HG03097 (cell line): ENCODE measurements around the gene VMAC.

ENCODE experiments used
- ATAC-seq: cut with Tn5 transposase; IDR thresholded peaks from one replicate; pipeline ENCODE4 v1.9.1; 2021; ENCODE audit not compliant: unreplicated experiment, low FRiP score

The VMAC gene

GRCh38 chr19:5903056-5903623 lies 1.5 kb upstream of the VMAC start:
- ATAC-seq = no peak

GRCh38 chr19:5903624-5904351 lies 884 bp upstream of the VMAC start, which contains the start of gene NDUFA11:
NDUFA11 (minus strand) TSS chr19:5903790; CDS start chr19:5903708, 82 bp downstream.
- ATAC-seq = peak; percentile 37

GRCh38 chr19:5905114-5905778 lies 574 bp downstream of the VMAC start:
- ATAC-seq = no peak

- no peak for ATAC-seq
These were observed 2.6 kb downstream of the VMAC start for GRCh38 chr19:5907241-5907640.

GRCh38 chr19:5908773-5909442 lies 4.2 kb downstream of the VMAC start:
- no peak for ATAC-seq

GRCh38 chr19:5910638-5910907 lies 5.9 kb downstream of the VMAC start:
- no peak for ATAC-seq

GRCh38 chr19:5911366-5911765 lies 6.7 kb downstream of the VMAC start:
- ATAC-seq = no peak

- no peak for ATAC-seq
These were observed 9.2 kb downstream of the VMAC start, which contains the start of gene CAPS for GRCh38 chr19:5913739-5914357. CAPS (plus strand) TSS chr19:5914254; CDS start chr19:5914407, 153 bp downstream.

- no peak for ATAC-seq
These were observed 9.7 kb downstream of the VMAC start for GRCh38 chr19:5914358-5914774.

GRCh38 chr19:5914946-5915781 lies 10.5 kb downstream of the VMAC start:
- no peak for ATAC-seq

- ATAC-seq = no peak
These were observed 11.1 kb downstream of the VMAC start for GRCh38 chr19:5915782-5916165.

- no peak for ATAC-seq
These were observed 11.6 kb downstream of the VMAC start for GRCh38 chr19:5916181-5916708.

GRCh38 chr19:5917431-5918107 lies 12.9 kb downstream of the VMAC start:
- no peak for ATAC-seq

GRCh38 chr19:5918463-5919079 lies 13.9 kb downstream of the VMAC start:
- no peak for ATAC-seq

- no peak for ATAC-seq
These were observed 17.0 kb downstream of the VMAC start for GRCh38 chr19:5921516-5922160.

GRCh38 chr19:5922161-5922545 lies 17.5 kb downstream of the VMAC start:
- no peak for ATAC-seq

GRCh38 chr19:5923356-5923755 lies 18.7 kb downstream of the VMAC start:
- ATAC-seq = no peak

GRCh38 chr19:5925830-5926427 lies 21.3 kb downstream of the VMAC start:
- no peak for ATAC-seq
